Fibroblast of peridontal ligament (primary cell): Measurements from ENCODE around the gene LCE3B.
A peak's percentile ranks its signal among the peaks of the same experiment; 100 is the strongest.
"Not testable (repeated sequence)": the region's sequence is repeated elsewhere in the genome, so short reads cannot be mapped to it uniquely, and the experiment has no call there.

ENCODE experiments used
- DNase-seq: peaks from one replicate; pipeline ENCODE4 v3.0.0-alpha.2; 2010; ENCODE audit errors: extremely low read depth

The LCE3B gene, protein sequence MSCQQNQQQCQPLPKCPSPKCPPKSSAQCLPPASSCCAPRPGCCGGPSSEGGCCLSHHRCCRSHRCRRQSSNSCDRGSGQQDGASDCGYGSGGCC

DNA sequence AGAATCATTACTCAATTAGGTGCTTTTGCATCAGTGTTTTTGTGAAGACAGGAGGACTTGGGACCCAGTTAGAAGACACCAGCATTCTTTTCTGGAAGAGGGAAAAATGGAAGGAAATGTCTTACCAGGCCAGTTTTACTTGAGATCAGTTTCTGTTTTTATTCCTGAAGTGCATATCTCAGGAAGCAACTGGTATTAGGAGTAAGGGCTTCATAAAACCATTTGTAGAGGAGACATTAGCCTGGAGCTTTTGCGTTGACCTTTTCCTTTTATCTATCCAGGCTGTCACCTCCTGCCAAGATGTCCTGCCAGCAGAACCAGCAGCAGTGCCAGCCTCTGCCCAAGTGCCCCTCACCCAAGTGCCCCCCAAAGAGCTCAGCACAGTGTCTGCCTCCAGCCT, at the start of gene LCE3B:
Gene LCE3B (plus strand): TSS at position 301 of the 400 bp plus-strand sequence. CDS start 0 bp downstream, at position 301.
- DNase-seq = no peak

DNA sequence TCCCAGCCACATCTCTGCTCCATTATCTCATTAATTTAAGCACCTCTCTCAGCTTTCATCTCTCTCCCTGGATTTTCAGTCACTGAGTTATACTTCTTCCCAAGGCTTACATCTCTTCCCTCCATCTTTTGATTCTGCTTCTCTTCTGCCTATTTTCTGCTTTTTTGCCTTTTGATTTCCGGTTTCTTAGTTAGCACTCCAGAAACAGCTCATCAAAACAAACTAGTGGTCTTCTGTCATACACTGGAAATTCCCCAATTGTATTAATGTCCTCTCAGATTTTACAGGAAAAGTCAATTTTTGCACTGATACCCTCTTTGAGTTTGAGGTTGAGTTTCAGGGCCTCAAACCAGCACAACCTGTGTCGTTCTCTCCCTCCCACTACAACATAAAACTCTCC, 48.5 kb upstream of the LCE3B start:
- DNase-seq = no peak

DNA sequence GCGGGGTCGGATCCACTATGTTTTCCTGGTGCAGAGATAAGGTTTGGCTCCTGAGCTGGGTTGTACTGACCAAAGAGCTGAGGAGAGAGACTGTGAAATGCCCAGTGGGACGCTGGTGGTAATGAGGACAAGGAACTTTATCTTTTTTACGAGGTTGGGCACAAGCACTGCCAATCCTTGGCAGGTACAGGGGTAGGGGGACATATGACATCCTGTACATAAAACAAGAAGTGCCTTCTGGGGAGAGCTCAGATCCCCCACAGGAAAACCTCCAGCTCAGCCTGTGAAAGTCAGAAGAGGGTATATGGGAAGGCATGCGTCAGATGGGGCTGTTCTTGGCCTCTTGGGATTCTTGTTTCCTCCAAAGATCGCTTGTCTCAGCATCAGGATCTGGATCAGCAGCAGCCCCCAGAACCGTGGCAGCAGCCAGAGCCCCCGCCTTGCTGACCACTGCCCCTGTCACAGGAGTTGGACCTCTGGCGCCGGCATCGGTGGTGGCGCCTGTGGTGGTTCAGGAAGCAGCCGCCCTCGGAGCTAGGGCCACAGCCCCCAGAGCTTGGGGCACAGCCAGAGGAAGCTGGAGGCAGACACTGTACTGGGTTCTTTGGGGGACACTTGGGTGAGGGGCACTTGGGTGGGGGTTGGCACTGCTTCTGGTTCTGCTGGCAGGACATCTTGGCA, 47.9 kb upstream of the LCE3B start:
- no peak for DNase-seq

DNA sequence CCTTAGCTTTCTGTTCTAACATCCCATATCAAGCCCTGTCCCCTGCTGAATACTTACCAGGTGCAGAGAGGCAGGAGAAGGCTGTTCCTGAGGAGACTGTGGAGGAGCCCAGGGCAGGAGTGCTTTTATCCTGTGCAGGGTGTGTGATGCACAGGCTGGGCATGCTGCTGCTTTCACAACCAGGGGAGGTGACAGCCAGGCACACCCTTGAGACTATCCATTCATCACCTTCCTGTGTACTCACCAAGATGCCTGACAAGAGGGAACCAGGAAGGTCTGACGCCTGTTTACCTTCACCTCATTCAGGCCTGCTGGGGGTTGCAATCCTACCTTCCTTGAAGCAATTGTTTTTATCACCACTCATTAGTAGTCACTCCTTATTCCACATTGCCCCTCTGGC, 46.9 kb upstream of the LCE3B start, which contains the start of gene LCE3E:
Gene LCE3E (minus strand): TSS at position 100 of the 400 bp plus-strand sequence. CDS start 572 bp downstream, outside the sequence.
- no peak for DNase-seq

DNA sequence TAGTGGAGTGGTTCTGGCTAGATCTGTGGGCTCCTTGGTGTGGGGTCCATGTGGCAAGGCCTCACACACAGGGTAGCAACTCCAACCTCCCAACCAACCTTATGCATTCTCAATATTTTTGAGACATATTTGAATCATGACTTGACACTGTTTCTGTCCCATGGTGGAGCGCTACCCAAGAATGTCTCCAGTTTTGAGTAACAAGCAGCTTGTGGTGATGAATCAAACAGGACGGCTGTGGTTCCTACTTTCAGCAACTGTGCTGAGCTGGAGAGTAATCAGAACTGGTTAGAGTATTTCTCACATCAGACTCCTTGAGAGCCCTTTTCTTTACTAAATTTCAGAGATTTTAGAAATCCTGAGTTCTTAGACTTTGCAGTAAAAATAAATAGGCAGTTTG, 36.4 kb upstream of the LCE3B start:
- no peak for DNase-seq

DNA sequence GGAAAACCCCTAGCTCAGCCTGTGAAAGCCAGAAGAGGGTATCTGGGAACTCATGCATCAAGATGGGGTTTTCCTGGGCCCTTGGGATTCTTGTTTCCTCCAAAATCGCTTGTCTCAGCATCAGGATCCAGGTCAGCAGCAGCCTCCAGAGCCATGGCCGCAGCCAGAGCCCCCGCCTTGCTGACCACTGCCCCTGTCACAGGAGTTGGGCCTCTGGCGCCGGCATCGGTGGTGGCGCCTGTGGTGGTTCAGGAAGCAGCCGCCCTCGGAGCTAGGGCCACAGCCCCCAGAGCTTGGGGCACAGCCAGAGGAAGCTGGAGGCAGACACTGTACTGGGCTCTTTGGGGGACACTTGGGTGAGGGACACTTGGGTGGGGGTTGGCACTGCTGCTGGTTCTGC, 34.1 kb upstream of the LCE3B start:
- not testable (repeated sequence) for DNase-seq

DNA sequence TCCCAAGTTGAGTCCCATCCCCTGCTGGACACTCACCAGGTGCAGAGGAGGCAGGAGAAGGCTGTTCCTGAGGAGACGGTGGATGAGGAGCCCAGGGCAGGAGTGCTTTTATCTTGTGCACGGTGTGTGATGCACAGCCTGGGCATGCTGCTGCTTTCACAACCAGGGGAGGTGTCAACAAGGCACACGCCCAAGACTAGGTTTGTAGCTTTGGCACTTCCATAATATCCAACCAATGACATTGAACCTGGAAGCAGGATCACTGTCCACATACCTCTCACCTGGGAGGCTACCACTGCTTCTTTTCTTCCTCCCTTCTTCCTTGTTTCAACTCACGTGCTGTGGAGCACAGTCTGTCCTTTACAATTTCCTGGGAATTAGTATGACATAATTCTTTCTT, 33.2 kb upstream of the LCE3B start, which contains the start of gene LCE3D:
Gene LCE3D (minus strand): TSS at position 84 of the 400 bp plus-strand sequence. CDS start 580 bp downstream, outside the sequence.
- no peak for DNase-seq

DNA sequence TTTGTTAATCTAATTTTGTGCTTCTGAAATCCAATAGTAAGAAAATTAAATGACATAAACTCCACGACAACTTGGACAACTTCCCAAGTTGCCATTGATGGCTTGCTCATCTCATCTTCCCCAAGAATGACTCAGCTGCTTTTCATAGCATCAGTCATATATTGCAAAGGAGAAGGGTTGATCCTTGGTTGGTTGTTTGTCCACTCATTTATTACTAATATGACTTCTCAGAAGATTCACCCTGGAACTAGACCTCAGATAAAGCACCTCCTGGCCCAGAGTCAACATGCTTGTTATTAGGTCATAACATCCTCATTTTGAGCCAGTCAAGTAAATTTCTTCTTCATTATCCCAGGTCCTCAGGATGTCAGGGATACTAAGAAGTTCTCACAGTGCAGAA, 31.0 kb upstream of the LCE3B start:
- DNase-seq = no peak

DNA sequence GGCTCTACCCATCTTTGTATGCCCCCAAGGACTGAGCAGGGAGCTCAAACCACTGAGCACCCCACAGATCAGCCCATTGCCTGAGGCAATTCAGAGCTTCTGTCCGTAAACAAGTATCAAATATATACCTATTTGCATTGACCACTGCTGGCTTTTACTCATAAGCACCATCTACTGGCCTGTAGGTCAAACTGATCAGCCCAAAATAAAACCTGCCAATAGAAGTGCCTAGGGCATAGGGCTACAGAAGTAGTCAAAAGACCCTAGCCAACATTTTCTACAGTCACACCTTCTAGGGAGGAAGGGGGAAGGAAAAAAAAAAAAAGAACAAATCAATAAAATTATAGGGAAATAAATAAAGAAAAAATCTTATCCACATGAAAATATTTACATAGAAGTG, 28.0 kb upstream of the LCE3B start:
- DNase-seq = no peak

DNA sequence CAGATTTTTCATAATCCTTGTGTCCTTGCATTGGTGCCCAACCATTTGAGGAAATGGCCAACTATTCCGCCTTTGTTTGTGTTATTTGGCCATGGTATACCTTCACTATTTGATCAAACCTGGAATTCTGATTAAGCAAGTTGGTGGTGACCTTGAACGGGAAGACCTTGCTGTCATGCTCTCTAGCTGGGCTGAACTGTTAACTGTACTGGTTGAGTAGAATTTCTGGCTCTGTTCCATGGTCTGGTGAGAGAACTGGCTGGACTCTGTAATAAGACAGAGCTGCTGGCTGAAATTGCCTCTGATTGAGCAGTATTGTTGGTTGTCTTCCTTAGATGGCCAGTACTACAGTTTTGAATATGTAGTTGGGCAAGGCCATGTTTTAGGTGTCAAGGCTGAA, 16.6 kb upstream of the LCE3B start:
- DNase-seq = no peak

DNA sequence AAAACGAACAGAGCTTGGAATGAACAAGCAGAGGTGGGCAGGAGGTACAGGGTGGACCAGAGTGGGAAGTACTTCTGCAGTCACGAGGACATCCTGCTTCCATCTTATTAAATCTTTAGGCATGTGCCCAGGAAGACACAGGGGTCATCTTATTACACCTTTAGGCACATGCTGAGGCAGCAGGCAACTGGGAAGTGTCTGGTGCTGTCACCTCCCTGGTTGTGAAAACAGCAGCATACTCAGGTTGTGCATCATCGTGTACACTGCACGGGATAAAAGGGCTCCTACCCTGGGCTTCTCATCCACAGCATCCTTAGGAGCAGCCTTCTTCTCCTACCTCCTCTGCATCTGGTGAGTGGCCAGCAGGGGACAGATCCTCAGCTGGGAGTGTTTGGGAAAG, 13.7 kb upstream of the LCE3B start, which contains the start of gene LCE3C:
Gene LCE3C (plus strand): TSS at position 301 of the 400 bp plus-strand sequence. CDS start 498 bp downstream, outside the sequence.
- no peak for DNase-seq

DNA sequence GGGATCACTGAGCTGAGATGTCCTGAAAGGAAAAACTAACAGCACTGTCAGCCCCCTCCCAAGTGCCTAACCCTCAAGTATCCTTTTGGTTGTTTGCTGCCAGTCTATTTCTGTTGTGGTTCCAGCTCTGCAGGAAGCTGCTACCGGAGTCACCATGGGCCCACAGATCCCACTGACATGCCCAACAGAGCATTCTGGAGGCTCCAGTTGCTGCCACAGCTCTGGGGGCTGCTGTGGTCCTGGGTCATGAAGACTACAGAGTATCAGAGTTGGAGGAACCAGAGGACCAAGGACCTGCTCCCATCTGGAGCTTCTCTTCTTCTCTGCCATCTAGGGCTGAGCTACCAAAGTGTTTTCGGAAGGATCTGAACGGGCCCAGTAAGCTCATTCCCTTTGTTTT, 8.4 kb downstream of the LCE3B start:
- no peak for DNase-seq

DNA sequence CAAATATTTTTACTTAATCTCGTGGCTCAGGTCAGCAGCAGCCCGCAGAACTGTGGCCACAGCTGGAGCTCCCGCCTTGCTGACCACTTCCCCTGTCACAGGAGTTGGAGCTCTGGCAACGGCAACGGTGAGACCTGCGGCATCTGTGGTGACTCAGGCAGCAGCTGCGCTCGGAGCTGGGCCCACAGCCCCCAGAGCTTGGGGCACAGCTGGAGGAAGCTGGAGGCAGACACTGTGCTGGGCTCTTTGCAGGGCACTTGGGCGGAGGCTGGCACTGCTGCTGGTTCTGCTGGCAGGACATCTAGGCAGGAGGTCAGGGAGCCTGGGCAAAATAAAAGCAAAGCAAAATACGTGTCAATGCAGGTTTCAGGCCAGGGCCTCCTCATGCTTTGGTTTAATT, 9.2 kb downstream of the LCE3B start, which contains the start of gene LCE3A:
Gene LCE3A (minus strand): TSS at position 301 of the 400 bp plus-strand sequence. CDS start 0 bp downstream, at position 301.
- no peak for DNase-seq

DNA sequence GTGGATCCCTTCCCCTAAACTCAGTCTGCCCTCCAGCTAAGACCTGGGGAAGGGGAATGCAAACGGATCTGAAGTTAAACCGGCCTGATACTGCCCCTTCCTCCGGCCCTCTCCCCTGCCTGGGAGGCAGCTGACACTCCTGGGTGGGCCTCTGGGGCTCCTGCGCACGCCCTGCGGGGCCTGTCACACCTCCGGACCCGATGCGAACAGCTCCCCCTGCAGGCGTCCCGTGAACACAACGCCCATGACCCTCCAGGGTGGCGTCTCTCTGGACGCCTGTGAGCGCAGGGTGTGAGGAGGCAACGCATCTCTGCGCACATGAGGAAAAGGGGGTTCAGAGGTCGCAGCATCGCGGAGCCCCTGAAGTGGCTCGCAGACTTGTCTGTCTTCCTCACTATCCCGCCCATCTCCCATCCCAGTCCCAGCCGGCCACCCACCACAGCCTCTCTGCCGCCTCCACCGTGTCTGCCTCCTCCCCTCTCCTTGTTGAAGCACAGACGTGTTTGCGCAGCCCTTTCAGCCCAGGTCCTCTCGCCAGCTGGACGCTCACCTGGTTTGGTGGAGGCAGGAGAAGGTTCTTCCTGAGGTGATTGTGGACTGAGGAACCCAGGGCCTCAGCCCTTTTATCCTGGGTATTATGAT, 9.7 kb downstream of the LCE3B start:
- no peak for DNase-seq

DNA sequence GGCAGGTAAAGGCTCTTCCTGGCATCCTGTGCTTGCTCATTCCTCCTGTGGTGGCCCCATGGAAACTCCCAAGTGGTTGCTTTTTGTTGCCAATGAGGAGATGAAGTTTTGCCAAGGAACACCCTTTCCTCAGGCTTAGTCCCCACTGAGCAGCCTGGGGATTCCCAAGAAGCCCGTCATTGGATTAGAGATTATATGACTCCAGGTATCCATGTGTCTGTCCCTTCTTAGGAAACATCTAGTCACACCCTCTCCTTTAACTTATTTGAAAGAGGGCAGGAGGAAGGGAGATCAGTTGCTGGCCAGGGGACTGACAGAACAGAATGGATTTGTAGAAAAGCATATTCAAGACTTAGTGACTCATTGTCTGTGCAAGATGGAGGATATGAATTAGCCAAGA, 13.1 kb downstream of the LCE3B start:
- no peak for DNase-seq

DNA sequence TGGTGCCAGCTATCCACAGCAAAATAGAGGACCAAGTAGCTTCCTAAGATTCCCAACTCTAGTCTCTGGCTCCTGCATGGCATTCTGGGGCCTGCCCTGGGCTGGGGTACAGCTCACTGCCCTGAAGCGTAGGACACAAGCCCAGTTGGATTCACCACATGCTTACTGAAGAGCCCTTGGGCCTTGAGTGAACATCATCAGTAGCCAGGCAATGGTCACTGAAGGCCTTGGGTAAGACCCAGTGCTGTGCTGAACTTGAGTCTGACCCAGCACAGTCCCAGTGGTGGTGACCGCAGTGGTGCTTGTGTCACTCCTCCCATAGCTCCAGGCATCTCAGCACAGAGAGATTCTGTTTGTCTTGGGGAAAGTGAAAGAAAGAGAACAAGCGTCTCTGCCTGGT, 17.0 kb downstream of the LCE3B start:
- DNase-seq = no peak

DNA sequence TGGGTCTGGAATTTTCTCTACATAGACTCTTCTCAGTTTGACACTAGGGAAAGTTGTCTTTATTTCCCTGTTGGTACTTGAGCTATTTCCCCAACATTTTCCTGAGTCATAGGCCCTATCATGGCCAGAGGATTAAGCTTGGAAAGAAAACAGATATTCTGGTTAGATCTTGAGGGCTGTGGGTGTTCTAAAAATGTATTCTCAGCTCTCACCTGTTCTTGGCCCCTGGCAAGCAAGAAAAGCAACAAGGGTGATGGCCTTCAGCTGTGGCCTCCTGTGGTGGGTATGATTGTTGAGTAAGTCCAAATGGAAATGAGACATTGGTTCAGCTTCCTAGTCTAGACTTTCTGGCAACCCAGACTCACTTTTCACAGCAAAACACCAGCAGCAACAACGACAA, 26.7 kb downstream of the LCE3B start:
- no peak for DNase-seq

DNA sequence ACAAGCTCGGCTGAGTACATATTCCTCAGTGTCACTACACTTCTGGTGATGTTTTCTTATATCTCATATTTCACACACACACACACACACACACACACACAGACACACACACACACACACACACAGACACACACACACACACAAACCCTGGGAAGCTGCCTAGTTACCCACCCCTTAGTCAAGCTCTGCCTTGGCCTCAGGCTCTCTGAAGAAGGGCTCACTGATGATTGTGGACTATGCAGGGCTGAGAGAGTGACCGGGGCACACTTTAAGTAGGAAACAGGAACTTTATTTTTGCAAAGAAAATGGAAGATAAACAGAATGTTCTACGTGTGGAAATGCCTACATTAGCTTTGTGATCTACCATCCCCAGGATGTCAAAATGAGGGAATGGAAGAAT, 30.3 kb downstream of the LCE3B start:
- DNase-seq = no peak

DNA sequence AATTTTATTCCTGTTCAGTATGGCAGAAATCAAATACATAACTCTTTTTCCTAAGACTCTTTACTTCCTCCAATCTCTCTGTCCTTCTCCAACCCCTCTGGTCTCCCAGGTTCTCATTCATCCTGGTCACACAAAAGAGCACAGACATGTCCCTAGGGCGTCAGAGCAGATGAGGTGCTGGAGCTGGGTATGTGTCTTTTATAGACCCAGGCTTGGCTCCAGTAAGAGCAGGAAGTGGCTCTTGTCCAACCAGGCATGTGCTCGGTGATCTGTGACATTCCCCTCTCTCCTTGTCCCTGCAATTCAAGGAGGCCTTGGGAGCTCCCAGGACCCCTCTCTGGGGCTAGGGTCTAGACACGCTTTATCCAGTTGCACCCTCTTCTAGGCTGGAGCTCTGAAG, 31.5 kb downstream of the LCE3B start:
- DNase-seq = no peak

DNA sequence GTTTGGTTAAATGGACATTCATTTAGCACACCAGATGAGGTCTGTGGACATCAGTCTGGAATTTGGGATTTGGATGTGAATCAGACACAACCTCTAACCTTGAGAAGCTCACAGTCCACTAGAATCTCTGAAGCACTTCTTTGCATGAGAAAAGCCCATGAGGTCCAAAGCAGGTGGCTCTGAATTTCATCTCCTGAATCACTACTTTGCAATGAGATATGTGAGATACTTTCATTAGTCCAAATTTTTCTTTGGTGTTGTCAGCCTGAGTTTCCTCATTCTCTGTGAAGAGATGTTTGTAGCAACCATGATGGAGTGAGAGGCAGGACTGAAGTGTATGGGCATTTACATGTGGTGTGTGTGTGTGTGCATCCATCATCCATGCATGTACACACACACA, 33.0 kb downstream of the LCE3B start:
- DNase-seq = peak; percentile 5

DNA sequence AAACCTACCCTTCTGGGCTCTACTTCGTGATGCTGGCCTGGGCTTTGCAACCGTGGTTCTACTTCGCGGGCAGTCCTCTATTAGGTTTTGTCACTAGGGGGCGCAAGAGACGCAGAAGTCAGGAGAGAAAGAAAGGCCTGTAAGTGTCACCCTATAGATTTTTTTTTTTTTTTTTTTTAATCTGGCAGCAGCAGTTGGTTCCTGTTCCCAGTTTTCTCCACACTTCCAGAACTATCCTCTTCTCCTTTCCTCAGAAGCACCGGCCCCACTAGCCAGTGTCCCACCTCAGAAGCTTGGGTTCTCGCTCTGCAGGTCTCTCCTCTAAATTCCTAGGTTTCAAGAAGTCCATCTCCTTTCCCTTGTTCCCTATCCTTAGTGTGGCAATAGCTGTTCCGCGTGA, 40.5 kb downstream of the LCE3B start:
- peak; percentile 70 for DNase-seq

DNA sequence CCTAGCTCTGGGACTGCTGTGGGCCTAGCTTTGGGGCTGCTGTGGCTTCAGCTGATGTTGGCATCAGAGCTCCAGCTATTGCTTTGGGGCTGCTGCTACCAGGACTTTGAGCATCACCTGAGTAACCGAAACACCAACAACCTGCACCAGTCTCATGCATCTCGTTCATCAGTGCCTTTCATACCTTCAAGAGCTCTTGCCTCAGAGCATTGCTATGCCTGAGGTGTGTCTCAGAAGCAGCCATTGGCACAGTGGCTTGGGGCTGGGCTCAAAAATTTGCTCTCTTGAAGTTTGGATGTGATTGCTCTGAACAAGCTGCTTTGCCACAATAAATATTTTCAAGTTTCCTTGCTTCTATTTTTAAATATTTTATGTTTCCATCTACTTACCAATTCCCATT, 42.8 kb downstream of the LCE3B start:
- DNase-seq = no peak

DNA sequence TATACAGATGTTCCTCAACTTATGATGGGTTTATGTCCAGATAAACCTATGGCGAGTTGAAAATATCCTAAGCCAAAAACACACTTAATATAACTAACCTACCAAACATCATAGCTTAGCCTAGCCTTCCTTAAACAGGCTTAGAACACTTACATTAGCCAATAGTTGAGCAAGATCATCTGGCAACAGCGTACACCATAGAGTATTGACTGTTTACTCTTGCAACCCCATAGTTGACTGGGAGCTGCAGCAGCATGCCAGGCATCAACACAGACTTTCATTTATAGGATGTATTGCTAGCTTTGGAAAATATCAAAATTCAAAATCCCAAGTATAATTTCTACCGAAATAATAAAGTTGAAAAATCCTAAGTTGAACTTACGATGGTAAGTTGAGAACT, 44.1 kb downstream of the LCE3B start:
- peak; percentile 7 for DNase-seq
